Gastrocnemius medialis (tissue), 4 donors: ENCODE data around the gene ANXA4. TPM values are rescaled to one million over a fixed set of nuclear protein-coding genes. Genes with fewer than 3 reads are reported as not detected.

Experiments used
- ATAC-seq, 2 donors: fragments of 150-250 bp; one replicate each; pipeline ENCODE4 v1.9.1; 2016
- DNase-seq, 2 donors: peaks; one replicate each; pipeline ENCODE4 v3.0.0-alpha.2; 2019
- H3K27ac ChIP-seq, 4 donors: fragments of 200-600 bp; sonication (generic); 1 replicate in 1 of 4; 2 replicates in 3 of 4; pipeline ENCODE4 v1.5.1; 2016 to 2018; ENCODE audit warnings: mild to moderate bottlenecking in 2 of 4, moderate library complexity in 1 of 4
- H3K27me3 ChIP-seq, 3 donors: fragments of 200-600 bp; sonication (generic) in 2 of 3; 1 replicate in 1 of 3; 2 replicates in 2 of 3; pipeline versions ENCODE4 v1.5.1 to v1.6.0; 2016 to 2019; ENCODE audit warnings: mild to moderate bottlenecking in 1 of 3, moderate library complexity in 1 of 3
- H3K36me3 ChIP-seq, 2 donors: fragments of 200-600 bp; sonication (generic) in 1 of 2; one replicate each; pipeline ENCODE4 v1.5.1; 2017 to 2018
- H3K4me1 ChIP-seq, 2 donors: fragments of 200-600 bp; sonication (generic) in 1 of 2; one replicate each; pipeline ENCODE4 v1.5.1; 2016 to 2017; ENCODE audit warnings: mild to moderate bottlenecking in 2 of 2
- H3K4me3 ChIP-seq, 4 donors: fragments of 200-600 bp; sonication (generic) in 3 of 4; 1 replicate in 1 of 4; 2 replicates in 3 of 4; pipeline ENCODE4 v1.5.1; 2016 to 2019; ENCODE audit warnings: mild to moderate bottlenecking in 2 of 4
- H3K9me3 ChIP-seq, 3 donors: fragments of 200-600 bp; sonication (generic) in 2 of 3; 1 replicate in 1 of 3; 2 replicates in 2 of 3; pipeline ENCODE4 v1.5.1; 2016 to 2019
- POLR2A ChIP-seq, 2 donors: fragments of 450-650 bp; IDR thresholded peaks; one replicate each; pipeline ENCODE4 v1.6.1; 2017; ENCODE audit warnings: antibody characterized with exemption in 2 of 2, mild to moderate bottlenecking in 2 of 2, moderate library complexity in 2 of 2
- in situ Hi-C, 4 donors: fragments of 200-750 bp; cut with MboI; loops; one replicate each; pipeline versions ENCODE4 v1.15.0 to v1.8.0; 2017; ENCODE audit warnings: low sequenced_read_pairs in 4 of 4
- intact Hi-C: fragments of 100-400 bp; cut with DNase I; formaldehyde crosslinking; loops from one replicate; pipeline ENCODE4 v1.15.1; 2023; ENCODE audit warnings: low total_unique reads
- total RNA-seq, 4 donors: library from RNA; depleted of rRNA; stranded (reverse); fragments of >200 nt; gene quantifications; one replicate each; pipeline versions ENCODE4 v1.1.0 to v1.2.3, GENCODE V29; 2016
- TF ChIP-seq, protein P1 (sequence below), 5 experiments: fragments of 450-650 bp in 3 of 5; fragments of 200-600 bp in 2 of 5; sonication (generic) in 2 of 5; IDR thresholded peaks in 4 of 5; conservative IDR thresholded peaks in 1 of 5; 1 replicate in 4 of 5; 2 replicates in 1 of 5; pipeline ENCODE4 v1.5.1; 2016 to 2019; ENCODE audit warnings: antibody characterized with exemption in 5 of 5, mild to moderate bottlenecking in 3 of 5, moderate library complexity in 3 of 5

The ANXA4 gene
- total RNA-seq, 4 donors from 2014 or later, result 10.7 to 17.0 (median 15.8) TPM

DNA sequence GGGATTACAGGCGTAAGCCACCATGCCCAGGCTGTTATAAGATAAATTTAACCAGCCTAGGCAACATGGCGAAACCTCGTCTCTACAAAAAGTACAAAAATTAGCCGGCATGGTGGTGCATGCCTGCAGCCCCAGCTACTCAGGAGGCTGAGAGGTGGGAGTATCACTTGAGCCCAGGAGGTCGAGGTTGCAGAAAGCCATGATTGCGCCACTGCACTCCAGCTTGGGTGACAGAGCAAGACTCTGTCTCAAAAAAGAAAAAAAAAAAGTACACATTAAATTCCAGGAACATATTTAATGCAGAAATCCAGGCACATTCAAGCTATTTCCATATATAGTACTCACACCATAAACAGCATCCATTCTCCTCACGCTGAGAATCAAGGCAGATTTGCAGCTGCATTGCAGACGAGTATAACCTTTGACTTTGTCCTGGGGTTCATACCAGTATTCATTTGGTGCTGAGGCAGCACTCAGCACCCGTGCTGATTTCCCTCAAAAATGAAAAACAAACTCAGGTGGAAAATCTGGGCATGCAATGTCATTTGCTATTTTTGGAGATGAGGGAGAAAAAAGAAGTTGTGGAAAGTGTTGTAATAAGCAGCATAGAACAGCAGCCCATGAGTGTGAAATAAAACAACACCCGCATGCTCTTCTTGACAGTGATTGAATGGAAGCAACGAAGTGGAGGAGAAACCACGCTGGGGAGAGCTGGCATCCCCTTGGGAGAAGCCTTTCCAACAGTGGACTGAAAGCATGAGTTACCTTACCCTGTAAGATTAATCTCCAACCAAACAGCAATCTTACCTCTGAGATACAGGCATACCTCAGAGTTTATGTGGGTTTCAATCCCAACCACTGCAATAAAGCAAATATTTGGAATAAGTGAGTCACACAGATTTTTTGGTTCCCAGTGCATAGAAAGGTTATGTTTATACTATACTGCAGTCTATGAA is 46.8 kb upstream of the ANXA4 start:
- Histone ChIP-seq H3K27me3 (no peaks in the 10 kb centered on the region), H3K27ac (no peak overlapping the region), H3K36me3 (no peaks in the 10 kb centered on the region), H3K4me3 (no peak overlapping the region), H3K9me3 (no peaks in the 10 kb centered on the region), H3K4me1 (peaks cover 0 to 12% of the 10 kb centered on the region in 2 donors)
- DNase-seq (no peak), ATAC-seq (peak; percentile 58 to 71)
- TF ChIP-seq POLR2A (IDR thresholded peaks at IDR 0.05), result no peak
- TF ChIP-seq, protein P1, sequence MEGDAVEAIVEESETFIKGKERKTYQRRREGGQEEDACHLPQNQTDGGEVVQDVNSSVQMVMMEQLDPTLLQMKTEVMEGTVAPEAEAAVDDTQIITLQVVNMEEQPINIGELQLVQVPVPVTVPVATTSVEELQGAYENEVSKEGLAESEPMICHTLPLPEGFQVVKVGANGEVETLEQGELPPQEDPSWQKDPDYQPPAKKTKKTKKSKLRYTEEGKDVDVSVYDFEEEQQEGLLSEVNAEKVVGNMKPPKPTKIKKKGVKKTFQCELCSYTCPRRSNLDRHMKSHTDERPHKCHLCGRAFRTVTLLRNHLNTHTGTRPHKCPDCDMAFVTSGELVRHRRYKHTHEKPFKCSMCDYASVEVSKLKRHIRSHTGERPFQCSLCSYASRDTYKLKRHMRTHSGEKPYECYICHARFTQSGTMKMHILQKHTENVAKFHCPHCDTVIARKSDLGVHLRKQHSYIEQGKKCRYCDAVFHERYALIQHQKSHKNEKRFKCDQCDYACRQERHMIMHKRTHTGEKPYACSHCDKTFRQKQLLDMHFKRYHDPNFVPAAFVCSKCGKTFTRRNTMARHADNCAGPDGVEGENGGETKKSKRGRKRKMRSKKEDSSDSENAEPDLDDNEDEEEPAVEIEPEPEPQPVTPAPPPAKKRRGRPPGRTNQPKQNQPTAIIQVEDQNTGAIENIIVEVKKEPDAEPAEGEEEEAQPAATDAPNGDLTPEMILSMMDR (IDR thresholded peaks at IDR 0.05 in 4 of 5, conservative IDR thresholded peaks at IDR 0.05 in 1 of 5), result no peak
- intact Hi-C loops (no loop called here), in situ Hi-C loops (no loop called here)

DNA sequence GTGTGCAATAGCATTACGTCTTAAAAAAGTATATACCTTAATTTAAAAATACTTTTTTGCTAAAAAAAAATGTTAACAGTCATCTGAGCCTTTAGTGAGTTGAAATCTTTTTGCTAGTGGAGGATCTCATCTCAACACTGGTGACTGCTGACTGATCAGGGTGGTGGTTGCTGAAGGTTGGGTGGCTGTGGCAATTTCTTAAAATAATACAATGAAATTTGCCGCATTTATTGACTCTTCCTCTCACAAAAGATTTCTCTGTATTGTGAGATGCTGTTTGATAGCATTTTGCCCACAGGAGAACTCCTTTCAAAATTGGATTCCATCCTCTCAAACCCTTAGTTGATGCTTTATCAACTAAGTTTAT is 46.1 kb upstream of the ANXA4 start:
- Histone ChIP-seq H3K27me3 (no peaks in the 10 kb centered on the region), H3K4me3 (no peak overlapping the region), H3K36me3 (no peaks in the 10 kb centered on the region), H3K27ac (no peak overlapping the region), H3K9me3 (no peaks in the 10 kb centered on the region), H3K4me1 (peaks cover 0 to 12% of the 10 kb centered on the region in 2 donors)
- in situ Hi-C loops (no loop called here), intact Hi-C loops (no loop called here)
- TF ChIP-seq, protein P1 (IDR thresholded peaks at IDR 0.05 in 4 of 5, conservative IDR thresholded peaks at IDR 0.05 in 1 of 5), result no peak
- TF ChIP-seq POLR2A (IDR thresholded peaks at IDR 0.05), result no peak
- DNase-seq, result no peak
- ATAC-seq, result no peak

DNA sequence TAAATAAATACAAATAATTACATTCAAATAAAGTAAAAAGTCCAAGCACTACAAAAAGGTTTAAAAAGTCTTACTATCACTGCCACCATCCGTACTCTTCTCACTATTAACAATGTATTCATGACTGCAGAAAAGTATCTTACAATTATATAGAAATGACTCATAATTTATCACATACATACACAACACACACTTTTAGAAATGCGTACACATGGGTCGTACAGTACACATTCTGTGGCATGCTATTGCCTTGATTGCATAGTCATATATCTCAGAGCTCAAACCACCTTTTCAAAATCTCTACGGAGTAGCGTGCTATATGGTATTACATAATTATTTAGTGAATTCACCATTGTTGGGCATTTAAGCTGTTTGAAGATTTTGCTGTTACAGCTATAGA is 41.6 kb upstream of the ANXA4 start:
- Histone ChIP-seq H3K4me3 (no peak overlapping the region), H3K9me3 (no peaks in the 10 kb centered on the region), H3K4me1 (peaks cover 0 to 3% of the 10 kb centered on the region in 2 donors), H3K27me3 (no peaks in the 10 kb centered on the region), H3K36me3 (no peaks in the 10 kb centered on the region), H3K27ac (no peak overlapping the region)
- intact Hi-C loops, result no loop called here
- no peak for ATAC-seq
- in situ Hi-C loops, result no loop called here
- no peak for TF ChIP-seq POLR2A (IDR thresholded peaks at IDR 0.05)
- DNase-seq, result no peak

DNA sequence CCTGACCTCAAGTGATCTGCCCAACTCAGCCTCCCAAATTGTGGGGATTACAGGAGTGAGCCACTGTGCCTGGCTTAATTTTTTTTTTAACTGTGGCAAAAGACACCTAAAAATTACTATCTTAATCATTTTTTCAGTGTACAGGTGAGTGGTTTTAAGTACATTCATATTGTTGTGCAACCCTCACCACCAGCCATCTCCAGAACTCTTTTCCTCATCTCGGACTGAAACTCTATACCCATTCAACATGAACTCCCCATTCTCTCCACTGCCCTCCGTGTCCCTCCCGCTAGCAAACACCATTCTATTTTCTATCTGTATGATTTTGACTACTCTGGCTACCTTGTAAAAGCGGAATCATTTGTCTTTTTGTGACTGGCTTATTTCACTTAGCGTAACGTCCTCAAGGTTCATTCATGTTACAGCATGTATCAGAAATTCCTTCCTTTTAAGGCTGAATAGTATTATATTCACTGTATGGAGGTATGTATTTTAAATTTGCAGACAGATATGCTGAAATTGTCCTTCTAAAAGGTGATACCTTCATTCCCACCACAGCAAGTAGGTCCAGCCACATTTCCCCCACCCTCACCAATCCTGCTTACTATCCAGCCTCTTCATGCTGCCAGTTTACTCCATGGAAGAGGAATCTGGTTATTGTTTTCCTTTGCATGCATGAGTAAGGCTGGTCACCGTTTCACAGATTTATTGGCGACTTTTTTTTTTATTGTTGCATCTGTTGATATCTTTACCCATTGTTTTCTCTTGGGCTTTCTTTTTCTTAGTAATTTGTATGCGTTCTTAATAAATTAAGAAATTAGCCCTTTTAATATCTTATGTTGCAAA is 40.6 kb upstream of the ANXA4 start:
- TF ChIP-seq, protein P1 (IDR thresholded peaks at IDR 0.05 in 4 of 5, conservative IDR thresholded peaks at IDR 0.05 in 1 of 5), result no peak
- TF ChIP-seq POLR2A (IDR thresholded peaks at IDR 0.05), result no peak
- no peaks in the 10 kb centered on the region for H3K9me3 ChIP-seq
- DNase-seq (no peak), ATAC-seq (no peak)
- H3K27me3 ChIP-seq, result no peaks in the 10 kb centered on the region
- no peak overlapping the region for H3K27ac ChIP-seq
- H3K36me3 ChIP-seq, result no peaks in the 10 kb centered on the region
- no peak overlapping the region for H3K4me3 ChIP-seq
- in situ Hi-C loops, result no loop called here
- intact Hi-C loops, result no loop called here
- H3K4me1 ChIP-seq, result no peaks in the 10 kb centered on the region

DNA sequence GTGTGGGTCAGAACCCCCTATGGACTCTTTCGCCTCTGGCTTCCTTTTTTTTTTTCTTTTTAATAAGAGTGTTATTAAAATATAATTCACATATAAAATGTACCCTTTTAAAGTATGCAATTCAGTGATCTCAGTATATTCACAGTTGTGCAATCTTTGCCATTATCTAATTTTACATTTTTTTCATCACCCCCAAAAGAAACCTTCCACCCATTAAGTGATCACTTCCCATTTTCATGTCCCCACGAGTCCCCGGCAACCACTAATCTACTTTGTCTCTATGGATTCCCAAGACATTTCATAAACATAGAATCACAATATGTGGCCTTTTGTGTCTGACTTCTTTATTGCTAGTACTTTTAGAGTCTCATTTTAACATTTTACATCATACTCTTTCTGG is 38.7 kb upstream of the ANXA4 start:
- in situ Hi-C loops, result no loop called here
- no peak for DNase-seq
- H3K4me1 ChIP-seq, result no peaks in the 10 kb centered on the region
- no peak overlapping the region for H3K27ac ChIP-seq
- intact Hi-C loops, result no loop called here
- no peaks in the 10 kb centered on the region for H3K36me3 ChIP-seq
- ATAC-seq, result no peak
- H3K27me3 ChIP-seq, result no peaks in the 10 kb centered on the region
- no peak for TF ChIP-seq POLR2A (IDR thresholded peaks at IDR 0.05)
- TF ChIP-seq, protein P1 (IDR thresholded peaks at IDR 0.05 in 4 of 5, conservative IDR thresholded peaks at IDR 0.05 in 1 of 5), result no peak
- no peak overlapping the region for H3K4me3 ChIP-seq
- no peaks in the 10 kb centered on the region for H3K9me3 ChIP-seq
